Dermis blood vessel endothelial cell (primary cell): ENCODE measurements around the gene PGAM4. TPM values are rescaled to one million over a fixed set of nuclear protein-coding genes. Genes with fewer than 3 reads are reported as not detected.
"Not testable (repeated sequence)": the region's sequence is repeated elsewhere in the genome, so short reads cannot be mapped to it uniquely, and the experiment has no call there.

Experiments
- DNase-seq: peaks from one replicate; pipeline ENCODE4 v3.0.0; 2010
- total RNA-seq: library from RNA; depleted of rRNA; stranded (reverse); fragments of >200 nt; gene quantifications from 2 replicates; pipeline ENCODE4 v1.2.3, GENCODE V29; 2014

The PGAM4 gene
- 0.28 TPM in 1 of 2 replicates, not detected in the other for total RNA-seq

- no peak for DNase-seq
These were observed at the start of gene PGAM4 for GRCh38 chrX:77969538-77969937. TSS of gene PGAM4 (minus strand) at chrX:77969638. CDS start at chrX:77969638, 0 bp downstream.

DNA sequence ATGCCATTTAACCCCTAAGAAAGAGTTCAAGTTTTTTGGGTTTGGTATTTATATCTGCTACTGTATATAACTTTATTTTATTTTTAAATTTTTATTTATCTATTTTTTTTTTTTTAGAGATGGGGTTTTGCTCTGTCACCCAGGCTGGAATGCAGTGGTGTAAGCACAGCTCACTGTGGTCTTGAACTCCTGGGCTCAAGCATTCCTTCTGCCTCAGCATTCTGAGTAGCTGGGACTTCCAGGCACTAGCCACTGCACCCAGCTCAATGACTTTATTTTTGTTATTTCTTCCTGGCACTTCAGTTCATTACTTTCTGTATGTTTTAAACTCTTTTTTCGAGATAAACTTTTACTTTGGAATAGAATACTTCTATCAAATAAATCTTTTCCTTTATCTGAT, 42.4 kb upstream of the PGAM4 start:
- no peak for DNase-seq

GRCh38 chrX:77979870-77980269, 10.4 kb upstream of the PGAM4 start:
- DNase-seq: no peak

DNA sequence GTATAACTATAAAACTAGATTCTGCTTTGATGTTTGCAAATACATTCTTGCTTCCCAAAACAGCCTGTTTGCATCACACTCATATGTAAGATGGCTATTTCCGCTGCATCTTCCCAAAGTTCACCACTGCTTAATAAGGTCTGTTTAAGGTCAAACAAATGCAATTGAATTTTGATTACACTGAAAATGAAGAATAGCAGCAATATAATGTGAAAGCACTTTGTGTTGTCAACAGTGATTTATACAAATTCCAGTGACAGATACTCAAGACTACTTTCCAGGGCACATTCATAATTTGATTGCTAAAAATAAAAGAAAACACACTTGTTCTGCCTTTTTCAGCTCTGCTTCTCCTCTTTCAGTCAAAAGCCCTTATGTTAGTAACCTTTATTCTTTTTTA, 8.1 kb upstream of the PGAM4 start:
- no peak for DNase-seq

GRCh38 chrX:77977095-77977494, 7.7 kb upstream of the PGAM4 start:
- no peak for DNase-seq

- no peak for DNase-seq
These were observed 6.3 kb upstream of the PGAM4 start for GRCh38 chrX:77975755-77976154.

DNA sequence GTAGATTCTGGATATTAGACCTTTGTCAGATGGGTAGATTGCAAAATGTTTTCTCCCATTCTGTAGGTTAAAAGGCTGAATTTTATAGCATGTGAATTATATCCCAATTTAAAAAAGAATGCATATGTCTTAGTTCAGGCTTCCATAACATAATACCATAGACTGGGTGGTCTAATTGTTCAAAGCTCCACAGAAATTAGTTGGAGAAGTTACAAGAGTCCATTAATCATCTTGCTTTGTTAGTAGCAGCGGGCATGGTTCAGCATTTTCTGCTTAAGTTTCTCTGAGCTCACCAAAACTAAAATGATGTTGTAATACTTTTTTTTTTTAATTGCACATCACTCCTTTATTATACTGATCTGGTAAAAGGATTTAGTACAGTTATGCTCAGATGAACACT, 1.8 kb downstream of the PGAM4 start:
- DNase-seq: no peak

DNA sequence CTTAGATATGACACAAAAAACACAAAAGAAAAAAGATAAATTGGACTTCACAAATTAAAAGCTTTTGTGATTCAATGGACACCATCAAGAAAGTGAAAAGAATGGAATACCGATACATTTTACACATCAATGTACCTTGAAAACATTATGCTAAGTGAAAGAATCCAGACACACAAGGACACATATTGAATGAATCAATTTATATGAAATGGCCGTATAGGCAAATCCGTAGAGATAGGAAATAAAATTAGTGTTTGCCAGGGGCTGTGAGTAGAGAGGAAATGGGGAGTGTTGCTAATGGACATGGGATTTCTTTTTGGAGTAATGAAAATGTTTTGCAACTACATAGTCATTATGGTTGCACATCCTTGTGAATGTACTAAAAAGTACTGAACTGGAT, 3.1 kb downstream of the PGAM4 start:
- DNase-seq: no peak

DNA sequence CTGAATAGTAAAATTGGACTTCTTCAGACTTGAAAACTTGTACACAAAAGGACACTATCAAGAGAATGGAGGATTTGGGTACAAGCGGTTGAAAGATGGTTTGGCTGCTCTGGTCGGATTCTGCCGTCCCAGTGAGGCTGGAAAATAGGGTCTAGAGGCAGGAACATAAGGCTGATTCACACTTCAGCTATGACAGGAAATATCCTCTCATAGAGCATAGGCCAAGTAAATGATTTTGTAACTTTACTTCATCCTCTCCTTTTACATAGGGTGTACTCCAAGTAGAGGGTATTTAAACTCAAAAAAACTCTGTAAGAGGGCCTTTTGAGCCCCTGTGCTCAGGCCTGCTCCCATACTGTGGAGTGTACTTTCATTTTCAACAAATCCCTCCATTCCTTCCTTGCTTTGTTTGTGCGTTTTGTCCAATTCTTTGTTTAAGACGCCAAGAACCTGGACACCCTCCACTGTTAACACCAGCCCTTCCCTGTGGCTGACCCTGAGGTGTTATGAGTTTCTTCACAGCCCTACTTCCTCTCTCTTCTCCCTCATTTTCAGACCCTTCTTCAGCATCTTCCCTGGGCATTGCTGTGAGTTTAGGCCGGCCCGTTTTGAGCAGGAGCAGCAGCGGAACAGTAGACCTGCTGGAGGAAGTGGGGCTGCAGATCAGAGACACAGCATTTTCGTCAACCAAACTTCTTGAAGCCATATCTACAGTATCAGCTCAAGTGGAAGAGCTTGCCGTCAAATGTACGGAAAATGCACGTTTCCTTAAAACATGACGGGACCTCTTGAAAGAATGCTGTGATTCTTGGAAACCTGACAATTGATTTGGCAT, 7.2 kb downstream of the PGAM4 start:
- peak; percentile 27 for DNase-seq

- no peak for DNase-seq
These were observed 8.4 kb downstream of the PGAM4 start for GRCh38 chrX:77961063-77961462.

DNA sequence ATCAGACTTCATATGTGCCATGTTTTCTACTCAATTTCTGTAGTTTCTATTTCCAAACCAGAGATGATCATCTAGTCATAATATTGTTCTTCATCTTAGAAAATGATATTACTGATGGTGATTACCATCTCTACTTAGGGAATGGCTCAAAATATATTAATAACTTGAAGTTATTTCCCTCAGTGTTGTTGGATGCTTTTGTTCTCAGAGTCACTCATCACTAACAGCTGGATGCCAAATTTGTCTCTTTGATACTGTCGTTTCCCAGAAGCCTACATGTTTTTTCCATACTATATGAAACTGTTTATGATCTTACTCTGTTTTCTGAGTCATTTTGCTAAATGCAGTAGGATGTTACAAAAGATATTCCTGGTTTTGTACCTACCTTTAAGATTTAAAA, 8.9 kb downstream of the PGAM4 start:
- no peak for DNase-seq

DNA sequence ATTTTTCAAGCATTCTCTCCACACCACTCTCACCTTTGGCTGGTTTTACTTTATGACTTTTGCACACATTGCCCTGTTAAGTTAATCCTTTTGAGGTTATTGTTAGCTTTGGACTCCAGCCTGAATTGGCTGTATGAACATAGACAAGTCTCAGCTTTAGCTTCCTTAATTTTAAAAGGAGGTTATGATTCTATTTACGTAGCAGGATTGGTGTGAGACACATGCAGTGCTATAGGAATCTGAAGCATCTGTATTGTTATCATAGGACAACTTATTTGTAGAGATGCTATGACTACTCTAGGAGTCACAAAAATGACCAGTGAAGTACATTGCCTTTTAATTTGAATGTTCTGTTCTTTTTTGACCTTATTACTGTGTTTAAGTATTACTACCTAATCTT, 15.7 kb downstream of the PGAM4 start:
- DNase-seq: peak; percentile 13

DNA sequence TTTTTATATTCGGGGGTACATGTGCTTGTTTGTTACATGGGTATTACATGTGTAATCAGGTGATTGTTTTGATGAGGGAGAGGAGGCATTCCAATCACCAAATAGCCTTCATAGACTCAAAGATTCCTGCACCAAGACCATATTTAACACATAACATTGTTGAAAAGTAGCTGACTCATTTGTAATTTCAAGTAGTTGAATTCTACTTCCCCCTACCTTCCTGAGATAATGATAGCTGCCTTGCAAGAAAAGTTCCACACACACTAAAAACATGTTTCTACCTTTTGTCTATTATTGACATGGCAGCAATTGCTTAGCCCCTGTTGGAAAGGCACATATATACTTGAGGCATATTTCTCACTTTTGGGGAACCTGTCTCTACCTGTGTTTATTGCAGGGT, 16.1 kb downstream of the PGAM4 start:
- no peak for DNase-seq

DNA sequence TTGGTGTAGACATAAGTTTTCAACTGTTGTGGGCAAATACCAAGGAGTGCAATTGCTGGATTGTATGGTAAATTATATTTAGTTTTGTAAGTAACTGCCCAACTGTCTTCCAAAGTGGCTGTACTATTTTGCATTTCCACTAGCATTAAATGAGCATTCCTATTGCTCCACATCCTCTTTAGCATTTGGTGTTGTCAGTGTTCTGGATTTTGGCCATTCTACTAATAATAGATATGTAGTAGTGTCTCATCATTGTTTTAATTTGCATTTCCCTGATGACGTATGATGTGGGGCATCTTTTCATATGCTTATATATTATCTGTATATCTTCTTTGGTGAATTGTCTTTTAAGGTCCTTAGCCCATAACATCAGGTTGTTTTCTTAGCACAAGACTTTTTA, 17.3 kb downstream of the PGAM4 start:
- no peak for DNase-seq

- no peak for DNase-seq
These were observed 19.6 kb downstream of the PGAM4 start for GRCh38 chrX:77949840-77950239.

GRCh38 chrX:77946571-77946970, 22.9 kb downstream of the PGAM4 start:
- no peak for DNase-seq

GRCh38 chrX:77945910-77946545, 23.4 kb downstream of the PGAM4 start:
- DNase-seq: no peak

GRCh38 chrX:77945031-77945430, 24.4 kb downstream of the PGAM4 start:
- DNase-seq: not testable (repeated sequence)

DNA sequence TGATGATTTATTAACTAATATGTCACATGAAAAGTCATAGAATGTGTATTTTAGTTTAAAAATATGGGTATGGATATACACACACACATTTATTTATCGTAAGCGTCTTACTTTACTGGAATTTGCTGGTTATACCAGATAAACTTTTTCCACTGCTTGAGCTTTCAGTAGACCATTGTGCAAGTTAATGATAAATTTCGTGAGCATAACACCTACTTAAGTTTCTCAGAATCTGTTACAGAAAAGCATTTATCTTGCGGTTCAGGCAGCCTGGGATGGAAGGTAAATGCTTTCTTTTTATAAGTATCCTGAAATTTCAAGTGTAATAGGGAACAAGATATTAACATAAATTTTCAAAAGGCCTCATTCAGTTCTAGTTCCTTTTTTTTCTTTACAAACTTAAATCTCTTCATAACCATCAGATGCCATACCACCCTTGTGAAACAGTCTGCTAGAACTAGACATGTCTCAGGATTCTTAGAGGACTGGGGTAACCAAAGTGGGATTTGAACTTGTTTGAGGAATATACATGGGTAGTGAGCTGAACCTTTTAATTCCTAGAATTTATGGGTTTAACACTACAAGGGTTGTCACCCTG, 31.3 kb downstream of the PGAM4 start:
- DNase-seq: no peak

GRCh38 chrX:77937291-77937690, 32.1 kb downstream of the PGAM4 start:
- peak; percentile 42 for DNase-seq

GRCh38 chrX:77936299-77936698, 33.1 kb downstream of the PGAM4 start:
- DNase-seq: no peak

GRCh38 chrX:77935886-77936285, 33.6 kb downstream of the PGAM4 start:
- DNase-seq: no peak

- no peak for DNase-seq
These were observed 38.9 kb downstream of the PGAM4 start for GRCh38 chrX:77930581-77930980.

- no peak for DNase-seq
These were observed 43.7 kb downstream of the PGAM4 start for GRCh38 chrX:77925764-77926163.
